Stimulated activated CD4-positive, alpha-beta T cell treated with anti-CD3 and anti-CD28 coated beads, TNF-alpha, amount 100 ng/mL, for 48 hours (primary cell): ENCODE results near the gene LMOD2.
A peak's percentile ranks its signal among the peaks of the same experiment; 100 is the strongest.
"Not testable (repeated sequence)": the region's sequence is repeated elsewhere in the genome, so short reads cannot be mapped to it uniquely, and the experiment has no call there.

ENCODE experiments used
- DNase-seq, 3 donors: peaks; one replicate each; pipeline ENCODE4 v3.0.0-alpha.2; 2020; ENCODE audit warnings: low read depth in 3 of 3

LMOD2 gene, protein sequence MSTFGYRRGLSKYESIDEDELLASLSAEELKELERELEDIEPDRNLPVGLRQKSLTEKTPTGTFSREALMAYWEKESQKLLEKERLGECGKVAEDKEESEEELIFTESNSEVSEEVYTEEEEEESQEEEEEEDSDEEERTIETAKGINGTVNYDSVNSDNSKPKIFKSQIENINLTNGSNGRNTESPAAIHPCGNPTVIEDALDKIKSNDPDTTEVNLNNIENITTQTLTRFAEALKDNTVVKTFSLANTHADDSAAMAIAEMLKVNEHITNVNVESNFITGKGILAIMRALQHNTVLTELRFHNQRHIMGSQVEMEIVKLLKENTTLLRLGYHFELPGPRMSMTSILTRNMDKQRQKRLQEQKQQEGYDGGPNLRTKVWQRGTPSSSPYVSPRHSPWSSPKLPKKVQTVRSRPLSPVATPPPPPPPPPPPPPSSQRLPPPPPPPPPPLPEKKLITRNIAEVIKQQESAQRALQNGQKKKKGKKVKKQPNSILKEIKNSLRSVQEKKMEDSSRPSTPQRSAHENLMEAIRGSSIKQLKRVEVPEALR

DNA sequence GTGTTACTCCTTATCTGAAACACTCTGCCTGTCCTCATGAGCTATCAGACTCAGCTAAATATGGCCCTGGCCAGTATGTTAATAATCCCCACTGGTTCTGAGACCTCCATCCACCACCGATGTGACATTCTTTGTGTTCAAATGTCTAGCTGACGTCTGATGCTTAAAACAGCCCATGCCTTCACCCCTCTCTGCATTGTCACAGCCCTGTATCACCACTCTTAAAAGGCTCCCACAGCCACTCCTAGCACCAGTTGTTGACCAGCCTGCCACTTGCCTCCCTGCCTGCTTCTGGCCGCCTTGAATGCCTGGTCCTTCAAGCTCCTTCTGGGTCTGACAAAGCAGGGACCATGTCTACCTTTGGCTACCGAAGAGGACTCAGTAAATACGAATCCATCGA lies at the start of gene LMOD2:
Gene LMOD2, plus strand, starts transcription at position 253 of the 400 bp plus-strand sequence. Its CDS starts 98 bp downstream, at position 351.
- no peak for DNase-seq

DNA sequence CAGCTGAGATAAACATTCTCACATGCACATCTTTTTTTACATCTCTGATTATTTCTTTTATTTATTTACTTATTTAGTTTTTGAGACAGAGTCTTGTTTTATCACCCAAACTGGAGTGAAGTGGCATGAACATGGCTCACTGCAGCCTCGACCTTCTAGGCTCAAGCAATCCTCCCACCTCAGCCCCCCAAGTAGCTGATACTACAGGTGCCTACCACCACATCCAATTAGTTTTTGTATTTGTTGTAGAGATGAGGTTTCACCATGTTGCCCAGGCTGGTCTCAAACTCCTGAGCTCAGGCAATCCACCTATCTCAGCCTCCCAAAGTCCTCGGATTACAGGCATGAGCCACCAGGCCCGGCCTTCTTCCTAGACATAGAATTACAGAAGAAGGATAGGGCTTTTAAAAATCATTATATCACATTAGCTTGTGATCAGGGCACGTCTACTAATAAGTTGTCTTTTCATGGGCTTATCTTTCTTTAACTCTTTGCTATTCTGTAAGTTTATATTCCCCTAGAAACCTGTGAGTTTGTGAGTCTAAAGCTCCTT lies 48.2 kb upstream of the LMOD2 start:
- no peak for DNase-seq

DNA sequence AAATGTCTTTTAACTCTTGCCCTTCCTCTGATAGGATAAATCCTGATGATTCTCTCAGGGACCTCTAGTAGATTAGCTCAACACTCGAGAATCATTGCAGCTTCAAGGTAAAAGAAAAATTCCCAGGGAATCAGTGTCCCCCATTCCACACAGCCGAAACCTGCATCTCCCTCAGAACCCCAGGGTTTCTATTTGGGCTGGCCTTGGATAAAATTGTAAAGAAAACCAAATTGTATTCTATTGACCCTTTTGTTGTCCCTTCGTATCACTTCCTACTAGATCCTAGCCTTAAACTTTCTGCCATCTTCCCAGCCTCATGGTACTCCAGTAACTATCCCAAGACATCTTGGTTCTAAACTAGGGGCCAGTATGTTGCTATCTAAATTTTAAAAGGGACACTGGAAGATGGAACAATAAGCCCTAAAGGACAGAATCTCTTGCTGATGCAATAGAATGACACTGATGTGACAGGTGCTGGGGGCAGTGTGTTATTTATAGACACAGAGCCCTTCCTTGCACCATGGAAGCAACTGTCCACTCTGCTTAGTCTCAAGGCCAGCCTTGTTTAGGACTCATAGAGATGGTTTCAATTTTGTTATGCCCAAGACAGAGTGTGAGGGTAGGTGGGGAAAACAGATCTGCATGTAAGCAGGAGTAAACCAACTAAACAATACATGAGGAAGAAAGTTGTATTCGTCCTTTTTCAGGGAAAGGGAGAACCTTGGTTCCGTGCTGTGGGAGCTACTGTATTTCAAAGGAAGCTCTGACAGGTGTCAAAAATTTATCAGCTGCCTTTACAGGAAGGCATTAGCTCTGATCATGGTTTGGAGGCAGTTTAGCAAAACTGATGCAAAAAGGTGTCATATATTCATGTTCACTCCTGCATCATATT lies 46.4 kb upstream of the LMOD2 start:
- DNase-seq = no peak

DNA sequence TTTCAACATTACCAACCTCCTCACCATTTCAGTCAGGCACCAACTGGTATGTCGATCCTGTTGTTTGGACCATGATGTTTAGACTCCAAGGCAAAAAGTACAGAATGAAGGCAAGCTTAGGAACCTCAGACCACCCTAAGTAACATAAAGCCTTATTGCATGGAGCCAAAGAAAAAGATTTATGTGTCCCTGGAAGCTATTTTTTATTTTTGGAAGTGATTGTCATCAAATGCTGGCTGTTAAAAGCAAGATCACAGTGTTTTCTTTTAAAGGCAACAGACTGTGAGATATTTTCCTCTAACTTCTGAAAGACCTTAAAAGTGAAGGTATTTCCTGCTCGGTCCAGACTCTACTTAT lies 45.8 kb upstream of the LMOD2 start:
- DNase-seq = no peak

DNA sequence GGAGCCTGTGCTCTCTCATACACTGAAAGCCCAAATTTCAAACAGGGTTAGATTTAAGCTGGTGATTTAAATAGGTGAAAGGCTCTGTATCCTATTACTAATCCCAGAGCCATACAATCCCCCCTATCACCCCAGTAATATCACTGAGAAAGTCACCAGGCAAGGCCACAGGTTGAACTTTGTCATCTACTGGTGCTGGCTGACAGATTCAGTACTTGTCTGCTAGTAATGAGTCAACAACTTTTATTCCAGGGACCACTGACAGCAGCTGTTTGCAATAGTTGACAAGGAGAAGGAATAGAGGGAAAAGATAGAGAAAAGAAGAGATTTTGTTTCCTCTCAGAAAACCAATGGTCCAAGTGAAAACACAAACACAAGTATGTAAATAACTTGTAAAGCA lies 43.6 kb upstream of the LMOD2 start:
- DNase-seq = no peak

DNA sequence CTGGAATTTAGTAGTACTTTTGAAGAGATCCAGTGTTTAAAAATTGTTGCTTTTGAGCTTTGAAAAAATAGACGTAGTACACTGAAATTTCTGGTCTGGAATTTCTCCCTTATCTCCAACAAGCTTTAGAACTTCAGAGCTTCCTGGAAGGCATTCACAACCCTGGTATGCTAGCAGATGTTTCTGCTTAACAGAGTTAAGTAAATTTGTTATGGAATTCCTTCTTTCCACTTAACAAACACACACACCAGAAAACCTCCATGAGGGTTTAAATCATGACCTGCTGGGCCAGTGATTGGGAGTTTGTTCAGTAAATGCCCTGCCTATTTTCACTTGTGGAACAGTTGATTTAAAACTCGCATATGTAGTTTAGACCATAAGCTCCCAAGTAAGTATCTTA lies 40.3 kb upstream of the LMOD2 start:
- DNase-seq = no peak

DNA sequence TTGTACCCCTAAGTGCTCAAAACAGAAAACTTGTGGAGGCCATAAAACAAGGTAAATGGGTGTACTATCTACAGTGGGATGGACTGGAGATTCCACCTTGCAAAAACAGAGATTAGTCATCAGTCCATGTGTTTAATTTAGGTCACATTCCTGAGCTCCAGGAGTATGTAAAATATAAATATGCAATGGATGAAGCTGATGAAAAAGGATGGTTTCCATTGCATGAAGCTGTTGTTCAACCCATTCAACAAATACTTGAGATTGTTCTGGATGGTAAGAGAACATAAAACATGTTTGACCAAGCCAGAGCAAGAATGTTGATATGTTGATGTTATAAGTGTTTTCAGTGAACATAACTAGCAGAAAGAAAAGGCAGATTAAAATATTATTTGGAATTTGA lies 39.4 kb upstream of the LMOD2 start:
- DNase-seq = no peak

DNA sequence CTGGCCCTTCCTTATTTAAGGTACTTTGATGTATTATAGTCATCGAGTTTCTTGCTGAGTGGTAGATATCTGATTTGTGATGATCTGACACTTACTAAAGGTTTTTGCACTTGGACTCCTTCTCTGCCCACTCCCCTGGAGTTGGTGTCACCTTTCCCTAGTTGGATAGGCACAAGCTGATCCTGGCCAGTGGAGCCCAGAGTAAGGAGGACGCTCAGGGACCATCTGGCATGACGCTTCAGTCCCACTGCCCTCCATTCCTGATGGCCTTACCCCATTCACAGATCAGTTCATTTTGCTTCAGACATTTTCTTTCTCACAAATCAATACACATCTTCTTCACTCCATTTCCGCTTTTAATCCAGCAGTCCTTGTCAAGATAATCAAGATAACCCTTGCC lies 34.0 kb upstream of the LMOD2 start:
- DNase-seq = no peak

DNA sequence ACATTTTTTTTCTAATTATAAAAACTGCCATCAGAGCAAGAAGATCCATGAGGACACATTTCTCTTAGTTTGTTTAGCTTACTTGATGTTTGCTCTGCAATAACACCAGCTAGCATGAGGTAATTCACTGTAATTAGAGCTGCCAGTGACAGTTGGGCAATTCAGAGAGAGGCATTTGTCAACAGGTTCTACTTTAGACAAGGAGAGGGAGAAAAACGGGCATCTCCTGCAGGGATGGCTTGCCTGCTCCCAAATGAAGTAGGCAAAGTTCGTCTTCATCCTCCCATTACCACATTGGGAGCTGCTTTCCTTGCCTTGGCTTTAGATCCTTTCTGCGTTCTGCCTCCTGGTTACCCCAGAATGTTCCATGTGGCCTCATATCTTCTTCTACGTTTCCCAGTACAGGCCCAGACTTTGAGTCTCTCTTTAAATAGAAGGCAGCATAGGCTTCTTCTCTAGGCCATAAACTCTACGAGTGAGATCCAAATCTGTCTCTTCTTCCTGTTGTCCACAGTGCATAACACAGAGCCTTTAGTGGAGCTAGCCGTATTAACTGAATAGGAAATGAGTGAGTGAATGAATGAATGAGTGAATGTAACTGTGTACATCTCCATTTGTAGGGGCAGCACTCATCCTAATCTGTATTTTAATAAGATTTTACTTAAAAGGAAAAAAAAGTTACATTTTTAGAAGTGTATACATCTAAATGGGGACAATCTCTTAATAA lies 32.8 kb upstream of the LMOD2 start:
- DNase-seq = no peak

DNA sequence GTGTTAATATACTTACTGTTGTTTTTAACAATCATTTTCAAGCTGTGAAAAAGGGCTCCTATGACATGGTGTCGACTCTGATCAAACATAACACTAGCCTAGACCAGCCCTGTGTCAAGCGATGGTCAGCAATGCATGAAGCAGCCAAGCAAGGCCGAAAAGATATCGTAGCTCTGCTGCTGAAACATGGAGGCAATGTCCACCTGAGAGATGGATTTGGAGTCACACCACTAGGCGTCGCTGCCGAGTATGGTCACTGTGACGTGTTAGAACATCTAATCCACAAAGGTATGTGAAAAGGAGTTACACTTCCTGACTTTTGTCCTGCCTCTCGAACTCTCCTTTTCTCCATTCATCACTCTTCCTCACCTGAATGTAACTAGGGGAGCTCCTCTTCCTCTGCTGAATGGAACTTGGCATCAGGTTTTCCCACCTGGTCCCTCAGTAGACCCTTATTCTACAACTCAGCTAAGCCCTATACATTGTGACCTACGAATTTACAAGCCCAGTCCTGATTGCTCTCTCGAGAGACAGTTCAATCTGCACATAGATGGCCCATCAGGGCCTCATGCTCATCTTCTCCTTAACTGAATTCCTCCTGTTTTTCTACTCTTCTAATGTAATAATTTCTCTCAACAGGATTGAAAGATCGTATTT lies 31.0 kb upstream of the LMOD2 start:
- DNase-seq = peak; percentile 45 to 54 (median 50)

DNA sequence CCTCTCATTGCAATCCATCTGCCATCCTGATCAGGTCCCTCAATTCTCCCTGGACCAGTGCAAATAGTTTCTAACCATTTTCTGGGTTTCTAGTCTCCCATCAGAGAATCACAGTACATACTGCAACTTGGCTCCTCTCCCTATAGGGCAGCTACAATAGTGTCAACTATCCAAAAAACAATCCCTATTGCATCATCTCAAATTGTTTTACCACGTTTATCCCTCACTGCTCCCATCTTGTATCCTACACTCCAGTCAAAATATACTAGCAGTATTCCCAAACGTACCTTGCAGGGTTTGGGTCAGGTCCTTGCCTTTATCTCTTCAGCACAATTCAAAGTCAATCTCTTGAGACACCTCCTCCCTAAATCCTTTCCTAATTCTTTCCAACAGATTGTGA lies 30.4 kb upstream of the LMOD2 start:
- no peak for DNase-seq

DNA sequence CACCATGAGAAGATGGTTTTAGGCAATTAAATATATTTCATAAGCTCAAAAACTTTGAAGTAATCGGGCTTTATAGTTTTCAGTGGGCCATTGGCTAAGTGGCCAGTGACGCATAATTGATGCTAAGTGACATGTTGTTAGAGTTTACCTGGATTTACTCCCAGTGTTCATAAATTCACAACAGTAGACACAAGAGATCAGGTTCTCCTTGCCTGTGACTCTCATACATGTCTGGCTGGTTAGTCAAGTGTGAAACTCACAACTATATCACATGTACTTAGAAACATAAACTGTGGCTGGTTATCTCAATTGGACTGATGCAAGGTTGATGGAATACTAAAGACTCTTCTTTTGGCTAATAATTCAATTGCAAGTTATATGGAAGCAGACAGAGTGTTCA lies 27.8 kb upstream of the LMOD2 start:
- DNase-seq = no peak

DNA sequence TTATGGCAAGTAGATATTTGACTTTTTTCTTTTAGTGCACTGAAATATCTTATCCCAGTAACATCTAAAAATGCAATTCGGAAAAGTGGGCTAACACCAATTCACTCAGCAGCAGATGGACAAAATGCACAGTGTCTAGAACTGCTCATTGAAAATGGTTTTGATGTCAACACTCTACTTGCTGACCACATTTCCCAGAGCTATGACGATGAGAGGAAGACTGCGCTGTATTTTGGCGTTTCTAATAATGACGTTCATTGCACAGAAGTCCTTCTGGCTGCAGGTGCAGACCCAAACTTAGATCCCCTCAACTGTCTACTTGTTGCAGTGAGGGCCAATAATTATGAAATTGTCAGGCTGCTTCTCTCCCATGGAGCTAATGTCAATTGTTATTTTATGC lies 26.8 kb upstream of the LMOD2 start:
- DNase-seq = no peak

DNA sequence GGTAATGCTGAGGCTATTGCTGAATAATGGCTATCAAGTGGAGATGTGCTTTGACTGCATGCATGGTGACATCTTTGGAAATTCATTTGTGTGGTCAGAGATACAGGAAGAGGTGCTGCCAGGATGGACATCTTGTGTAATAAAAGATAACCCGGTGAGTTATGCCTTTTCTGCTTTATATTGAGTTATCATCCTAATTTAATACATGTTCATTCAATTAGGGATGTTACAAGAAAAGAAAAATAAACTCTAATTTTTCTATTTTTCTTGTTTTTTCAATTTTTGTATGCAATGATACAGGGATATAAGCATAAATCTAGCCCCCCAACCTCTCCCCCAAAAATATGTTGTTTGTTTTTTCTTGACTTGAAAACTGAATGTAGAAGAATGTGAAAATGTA lies 26.4 kb upstream of the LMOD2 start:
- DNase-seq = no peak

DNA sequence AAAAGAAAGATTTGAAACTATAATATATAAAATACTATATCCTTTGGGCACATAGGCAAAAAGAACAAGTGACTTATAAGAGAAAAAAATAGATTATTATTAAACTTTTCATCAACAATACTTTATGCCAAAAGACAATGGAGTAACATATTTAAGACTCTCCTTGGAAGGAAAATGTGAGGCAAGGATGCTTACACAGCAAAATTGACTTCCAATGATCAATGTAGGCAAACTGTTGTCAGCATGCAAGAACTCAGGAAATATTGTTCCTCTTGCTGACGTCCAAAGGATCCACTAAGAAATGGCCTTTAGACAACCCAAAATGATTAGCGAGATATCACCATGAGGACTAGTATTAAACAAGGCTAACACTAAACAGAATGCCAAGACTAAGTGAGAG lies 22.9 kb upstream of the LMOD2 start:
- no peak for DNase-seq

DNA sequence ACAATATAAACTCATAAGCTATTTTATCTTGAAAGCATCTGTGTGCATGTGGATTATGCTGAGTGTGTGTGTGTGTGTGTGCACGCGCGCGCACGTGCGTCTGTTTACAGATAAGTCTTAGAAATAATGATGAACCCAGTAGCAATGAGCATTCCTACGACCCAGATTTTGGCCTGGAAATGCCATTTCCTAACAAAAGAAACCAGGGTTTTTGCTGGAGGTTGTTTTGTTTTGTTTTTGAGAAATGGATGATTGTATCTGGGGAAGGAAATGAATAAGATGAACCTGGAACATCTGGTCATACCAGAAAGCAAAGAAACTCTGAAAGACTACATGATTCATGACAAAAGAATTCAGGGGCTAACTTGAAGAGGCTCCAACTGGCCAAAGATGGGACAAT lies 22.1 kb upstream of the LMOD2 start:
- DNase-seq = no peak

DNA sequence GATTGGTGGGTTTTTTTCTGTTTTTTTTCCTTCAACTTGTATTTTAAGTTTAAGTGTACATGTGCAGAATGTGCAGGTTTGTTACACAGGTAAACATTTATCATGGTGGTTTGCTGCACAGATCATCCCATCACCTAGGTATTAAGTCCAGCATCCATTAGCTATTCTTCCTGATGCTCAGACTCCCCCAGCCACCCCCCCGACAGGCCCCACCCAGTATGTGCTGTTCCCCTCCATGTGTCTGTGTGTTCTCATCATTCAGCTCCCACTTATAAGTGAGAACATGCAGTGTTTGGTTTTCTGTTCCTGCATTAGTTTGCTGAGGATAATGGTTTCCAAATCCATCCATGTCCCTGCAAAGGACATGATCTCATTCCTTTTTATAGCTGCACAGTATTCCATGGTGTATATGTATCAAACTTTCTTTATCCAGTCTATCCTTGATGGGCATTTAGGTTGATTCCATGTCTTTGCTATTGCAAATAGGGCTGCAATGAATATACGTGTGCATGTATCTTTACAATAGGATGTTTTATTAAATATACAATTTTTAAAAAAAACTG lies 21.6 kb upstream of the LMOD2 start:
- not testable (repeated sequence) for DNase-seq

DNA sequence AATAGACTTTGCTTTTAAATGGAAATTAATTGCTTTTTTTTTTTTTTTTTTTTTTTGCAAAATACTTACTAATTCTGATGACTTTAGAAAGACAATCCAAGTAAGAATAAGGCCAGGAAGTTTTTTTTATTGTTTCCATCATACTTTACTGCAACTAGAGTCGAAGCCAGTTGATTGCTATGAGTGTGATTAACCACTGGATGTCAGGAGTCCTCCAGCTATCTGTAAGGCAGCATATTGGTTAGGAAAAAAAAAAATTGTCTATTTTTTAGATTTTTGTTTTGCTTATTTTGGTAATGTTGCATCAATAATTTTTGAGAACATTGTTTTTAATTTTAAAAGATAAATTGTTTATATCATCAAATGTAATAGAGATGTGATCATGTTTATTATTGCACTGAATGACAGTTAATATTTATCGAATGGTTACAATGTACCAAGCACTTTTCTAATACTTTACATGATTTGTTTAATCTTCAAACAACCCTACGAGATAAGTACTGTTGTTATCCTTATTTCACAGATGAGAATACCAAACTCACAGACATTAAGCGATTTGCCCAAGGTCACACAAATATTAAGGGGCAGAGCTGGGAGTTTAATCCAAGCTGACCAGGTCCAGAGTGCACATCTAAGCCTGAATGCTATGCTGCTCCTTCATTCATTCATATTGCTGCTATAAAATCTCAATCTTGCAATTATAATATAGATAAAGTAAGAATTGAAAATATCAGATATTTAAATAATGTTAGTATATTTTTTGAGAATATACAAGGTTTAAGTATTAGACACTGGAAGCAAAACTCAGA lies 19.9 kb upstream of the LMOD2 start:
- DNase-seq = no peak

DNA sequence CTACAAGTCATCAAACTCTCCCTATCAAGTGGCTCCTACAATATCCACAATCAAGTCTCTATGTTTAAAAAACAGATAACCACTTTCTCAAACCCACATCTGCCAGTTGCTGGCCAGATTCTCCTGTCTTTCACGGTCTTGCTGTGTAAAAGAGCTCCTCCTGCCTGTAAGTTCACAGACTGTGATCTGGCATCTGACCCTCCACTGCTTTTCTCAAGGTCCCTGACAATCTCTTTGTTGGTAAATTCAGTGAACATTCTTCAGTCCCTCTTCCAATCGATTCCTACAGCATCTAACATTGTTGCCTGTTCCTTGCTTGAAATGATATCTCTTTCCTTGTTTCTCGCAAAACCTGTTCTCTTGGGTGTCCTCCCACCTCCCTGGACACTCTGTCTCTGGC lies 18.5 kb upstream of the LMOD2 start:
- no peak for DNase-seq

DNA sequence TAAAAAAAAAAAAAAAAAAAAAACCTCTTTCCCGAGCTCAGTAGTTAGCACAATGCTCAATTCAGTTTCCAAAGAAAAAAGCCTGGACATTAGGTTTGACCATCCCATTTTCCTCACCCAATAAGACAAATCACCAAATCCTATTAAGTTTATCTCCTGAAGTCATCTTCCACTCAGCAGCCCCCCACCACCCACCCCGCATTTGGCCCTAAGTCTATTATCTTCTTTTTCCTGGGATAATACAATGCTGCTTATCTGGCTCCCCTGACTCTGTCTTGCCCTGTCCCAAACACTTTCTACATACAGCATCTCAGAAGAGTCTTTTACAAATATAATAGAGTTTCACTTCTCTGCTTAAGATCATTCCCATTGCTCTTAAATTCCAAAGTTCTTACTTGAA lies 17.8 kb upstream of the LMOD2 start:
- DNase-seq = no peak
